Kidney epithelial cell (primary cell): Measurements from ENCODE around the gene AKT1S1. TPM values are rescaled to one million over a fixed set of nuclear protein-coding genes. Genes with fewer than 3 reads are reported as not detected.
"Not testable (repeated sequence)": the region's sequence is repeated elsewhere in the genome, so short reads cannot be mapped to it uniquely, and the experiment has no call there.

Source experiments
- DNase-seq: peaks from one replicate; pipeline ENCODE4 v3.0.0-alpha.2; 2010; ENCODE audit warnings: low read depth
- H3K27me3 ChIP-seq: 2 replicates; pipeline ENCODE4 v1.6.0; 2011; ENCODE audit warnings: low read length; ENCODE audit not compliant: control insufficient read depth, insufficient read depth
- H3K36me3 ChIP-seq: 2 replicates; pipeline ENCODE4 v1.5.1; 2011; ENCODE audit warnings: low read length; ENCODE audit not compliant: control insufficient read depth, insufficient read depth
- H3K4me3 ChIP-seq: 2 replicates; pipeline ENCODE4 v1.5.1; 2011; ENCODE audit warnings: low read depth, mild to moderate bottlenecking, control low read depth, low read length
- CTCF ChIP-seq: IDR thresholded peaks from 2 replicates; pipeline ENCODE4 v1.5.1; 2011; ENCODE audit warnings: mild to moderate bottlenecking, moderate library complexity, low read length, control low read depth, inconsistent platforms; ENCODE audit not compliant: insufficient read depth, poor library complexity, severe bottlenecking
- total RNA-seq: library from RNA; depleted of rRNA; stranded (reverse); fragments of >200 nt; gene quantifications from 2 replicates; pipeline ENCODE4 v1.2.3, GENCODE V29; 2015

Gene AKT1S1
- total RNA-seq: 23.2 and 34.6 TPM in 2 replicates

- no peaks in the 10 kb centered on the region for H3K27me3 ChIP-seq
- no peak for TF ChIP-seq CTCF
- peak within 1 kb of the TSS; percentile 98 for H3K4me3 ChIP-seq
- DNase-seq: peak; percentile 98
- H3K36me3 ChIP-seq: peaks cover 2% of the 10 kb centered on the region
Observed at GRCh38 chr19:49877020-49877878, at the start of gene AKT1S1, which contains the start of gene TBC1D17. Gene AKT1S1, minus strand, starts transcription at chr19:49877355. Its CDS starts 4,060 bp downstream, at chr19:49873295. Gene TBC1D17, plus strand, starts transcription at chr19:49877702. Its CDS starts 22 bp downstream, at chr19:49877724.

- DNase-seq: no peak
- H3K4me3 ChIP-seq: no peak overlapping the region
- peaks cover 3% of the 10 kb centered on the region for H3K36me3 ChIP-seq
- TF ChIP-seq CTCF: no peak
- no peaks in the 10 kb centered on the region for H3K27me3 ChIP-seq
Observed at GRCh38 chr19:49926515-49926914, 49.4 kb upstream of the AKT1S1 start.

- Histone ChIP-seq H3K4me3 (no peak overlapping the region), H3K36me3 (peaks cover 5% of the 10 kb centered on the region), H3K27me3 (no peaks in the 10 kb centered on the region)
- TF ChIP-seq CTCF: no peak
- DNase-seq: no peak
Observed at GRCh38 chr19:49925486-49925885, 48.3 kb upstream of the AKT1S1 start.

GRCh38 chr19:49924881-49925210 is 47.7 kb upstream of the AKT1S1 start:
- not testable (repeated sequence) for H3K36me3 ChIP-seq, H3K4me3 ChIP-seq, H3K27me3 ChIP-seq, DNase-seq

GRCh38 chr19:49924004-49924880 is 47.1 kb upstream of the AKT1S1 start:
- no peak for TF ChIP-seq CTCF
- Histone ChIP-seq H3K36me3 (peaks cover 5% of the 10 kb centered on the region), H3K4me3 (no peak overlapping the region)

More at GRCh38 chr19:49924004-49924880, 47.1 kb upstream of the AKT1S1 start:
- no peaks in the 10 kb centered on the region for H3K27me3 ChIP-seq
- no peak for DNase-seq
